Keratinocyte (primary cell): ENCODE measurements around the gene PRKCE. TPM values are rescaled to one million over a fixed set of nuclear protein-coding genes. Genes with fewer than 3 reads are reported as not detected.

Experiments
- DNase-seq: peaks from one replicate; pipeline ENCODE4 v3.0.0-alpha.2; 2011; ENCODE audit warnings: low read depth, missing footprints, low spot score
- FAIRE-seq: peaks from 2 replicates; lab custom pipeline; 2011; peaks lifted over from hg19 to GRCh38; lab: Jason Lieb, UNC
- H2AFZ ChIP-seq: 2 replicates; pipeline ENCODE4 v1.6.0; 2012; ENCODE audit warnings: low read length, control low read depth, inconsistent platforms; ENCODE audit not compliant: control insufficient read depth
- H3K27ac ChIP-seq: 2 replicates; pipeline ENCODE4 v1.5.1; 2011; ENCODE audit warnings: low read length; ENCODE audit not compliant: control insufficient read depth, insufficient read depth
- H3K27me3 ChIP-seq: 3 replicates; pipeline ENCODE4 v1.6.0; 2011; ENCODE audit warnings: low read length; ENCODE audit not compliant: control insufficient read depth, insufficient read depth; ENCODE audit errors: extremely low read depth
- H3K36me3 ChIP-seq, 2 experiments: 2 replicates in 1 of 2; 3 replicates in 1 of 2; pipeline ENCODE4 v1.5.1; 2011; ENCODE audit warnings: low read length in 2 of 2, mild to moderate bottlenecking in 1 of 2; ENCODE audit not compliant: control insufficient read depth in 2 of 2, insufficient read depth in 2 of 2; ENCODE audit errors: extremely low read depth in 1 of 2
- H3K4me1 ChIP-seq: 3 replicates; pipeline ENCODE4 v1.5.1; 2011; ENCODE audit warnings: low read length; ENCODE audit not compliant: control insufficient read depth, insufficient read depth; ENCODE audit errors: extremely low read depth
- H3K4me2 ChIP-seq: 3 replicates; pipeline ENCODE4 v1.6.0; 2011; ENCODE audit warnings: low read depth, low read length; ENCODE audit not compliant: control insufficient read depth, insufficient read depth; ENCODE audit errors: extremely low read depth
- H3K4me3 ChIP-seq, 3 experiments: fragments of 200-600 bp in 1 of 3; sonication (generic) in 1 of 3; 2 replicates in 2 of 3; 3 replicates in 1 of 3; pipeline ENCODE4 v1.5.1; 2011 to 2016; ENCODE audit warnings: low read length in 3 of 3, mild to moderate bottlenecking in 3 of 3, control low read depth in 2 of 3, inconsistent platforms in 1 of 3, low read depth in 1 of 3, mixed read lengths in 1 of 3, mixed run types in 1 of 3, moderate library complexity in 1 of 3; ENCODE audit not compliant: control insufficient read depth in 2 of 3, insufficient read depth in 2 of 3; ENCODE audit errors: extremely low read depth in 1 of 3
- H3K79me2 ChIP-seq: 2 replicates; pipeline ENCODE4 v1.6.0; 2012; ENCODE audit warnings: low read length; ENCODE audit not compliant: control insufficient read depth, insufficient read depth
- H3K9ac ChIP-seq: 3 replicates; pipeline ENCODE4 v1.6.0; 2011; ENCODE audit warnings: low read length; ENCODE audit not compliant: control insufficient read depth, insufficient read depth; ENCODE audit errors: extremely low read depth
- H3K9me1 ChIP-seq: 3 replicates; pipeline ENCODE4 v1.6.0; 2011; ENCODE audit warnings: low read length; ENCODE audit not compliant: control insufficient read depth, insufficient read depth; ENCODE audit errors: extremely low read depth
- H3K9me3 ChIP-seq: 2 replicates; pipeline ENCODE4 v1.5.1; 2012; ENCODE audit warnings: low read depth, low read length; ENCODE audit not compliant: control insufficient read depth
- H4K20me1 ChIP-seq: 3 replicates; pipeline ENCODE4 v1.6.0; 2011; ENCODE audit warnings: low read length; ENCODE audit not compliant: control insufficient read depth, insufficient read depth; ENCODE audit errors: extremely low read depth
- CTCF ChIP-seq, 3 experiments: IDR thresholded peaks in 1 of 3; conservative IDR thresholded peaks in 1 of 3; optimal IDR thresholded peaks in 1 of 3; 2 replicates in 2 of 3; 3 replicates in 1 of 3; pipeline versions ENCODE3 to v1.5.1; 2011; ENCODE audit warnings: low read length in 3 of 3, mild to moderate bottlenecking in 3 of 3, moderate library complexity in 2 of 3, control low read depth in 1 of 3, inconsistent platforms in 1 of 3; ENCODE audit not compliant: insufficient read depth in 2 of 3; ENCODE audit errors: extremely low read depth in 1 of 3
- EZH2 ChIP-seq: IDR thresholded peaks from one replicate; pipeline ENCODE4 v1.6.1; 2012; ENCODE audit warnings: inconsistent platforms, mild to moderate bottlenecking, low read length, moderate library complexity
- dilution Hi-C: fragments of 300-500 bp; cut with MboI; formaldehyde crosslinking; loops from one replicate; pipeline ENCODE4 v1.7.0; 2020; ENCODE audit warnings: low sequenced_read_pairs; ENCODE audit not compliant: extremely low pct_ligation_motif_present
- polyA plus RNA-seq, 5 experiments: library from polyadenylated mRNA; depleted of rRNA in 3 of 5; stranded (reverse) in 3 of 5; stranded (forward) in 1 of 5; unstranded in 1 of 5; fragments of >200 nt; gene quantifications; 1 replicate in 1 of 5; 2 replicates in 3 of 5; 3 replicates in 1 of 5; pipeline versions ENCODE4 v1.2.1 to v1.2.3, GENCODE V29; 2011 to 2012; ENCODE audit warnings: missing spikeins in 2 of 5, low read depth in 1 of 5, low replicate concordance in 1 of 5

Gene PRKCE
- polyA plus RNA-seq, 1 donor (not counting 4 experiments of a cell fraction or from before 2014, with no cell fraction given), result 2.0 TPM

DNA sequence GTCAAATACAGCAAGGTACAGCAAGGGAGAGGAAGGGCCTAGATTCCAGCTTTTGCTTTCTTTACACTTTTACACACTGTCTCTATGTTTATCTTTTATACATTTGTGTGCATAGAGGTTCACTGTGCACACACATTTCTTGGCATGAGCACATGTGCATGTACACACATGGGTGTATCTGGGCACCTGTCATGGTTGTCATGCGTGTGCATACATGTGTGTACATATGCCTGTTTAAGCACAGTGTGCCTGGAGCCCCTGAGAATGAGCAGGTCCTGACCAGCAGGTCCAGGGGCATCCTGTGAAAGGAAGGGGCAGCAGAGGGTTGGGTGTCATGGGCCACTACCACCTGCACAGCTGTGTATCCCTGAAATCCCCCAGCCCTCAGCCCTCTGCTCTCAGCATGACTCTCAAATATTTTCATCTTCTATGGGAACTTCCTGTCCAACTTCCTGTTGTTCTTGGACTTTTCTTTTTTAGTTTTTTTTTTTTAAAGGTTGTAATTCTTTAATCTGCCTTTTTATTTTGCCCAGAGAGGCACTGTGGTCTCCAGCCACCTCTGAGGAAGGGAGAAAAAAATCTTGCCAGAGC, 548.7 kb downstream of the PRKCE start:
- DNase-seq, result no peak
- H2AFZ ChIP-seq, result peak overlapping the region; percentile 14
- no peaks in the 10 kb centered on the region for H3K27me3 ChIP-seq
- H4K20me1 ChIP-seq, result no peaks in the 10 kb centered on the region
- no peak overlapping the region for H3K4me2 ChIP-seq
- no peak overlapping the region for H3K4me3 ChIP-seq
- TF ChIP-seq CTCF (optimal IDR thresholded peaks at IDR 0.05 in 1 of 3, IDR thresholded peaks at IDR 0.05 in 1 of 3, conservative IDR thresholded peaks at IDR 0.05 in 1 of 3; ENCODE audit: extremely low read depth in 1 of 3, insufficient read depth in 2 of 3, low read length in 3 of 3) (no peak), EZH2 (no peak)
- peaks cover 28% of the 10 kb centered on the region for H3K4me1 ChIP-seq
- dilution Hi-C loops, result no loop called here
- no peak for FAIRE-seq
- no peaks in the 10 kb centered on the region for H3K9me1 ChIP-seq
- H3K27ac ChIP-seq, result no peak overlapping the region
- no peak overlapping the region for H3K9ac ChIP-seq
- H3K9me3 ChIP-seq, result no peaks in the 10 kb centered on the region
- no peaks in the 10 kb centered on the region for H3K36me3 ChIP-seq
- H3K79me2 ChIP-seq, result no peaks in the 10 kb centered on the region

- dilution Hi-C loops, result no loop called here
- Histone ChIP-seq H3K9me3 (no peaks in the 10 kb centered on the region), H3K27ac (no peak overlapping the region), H3K79me2 (no peaks in the 10 kb centered on the region), H3K9me1 (no peaks in the 10 kb centered on the region), H3K4me3 (no peak overlapping the region), H3K36me3 (no peaks in the 10 kb centered on the region), H3K4me1 (peaks cover 28% of the 10 kb centered on the region), H2AFZ (no peak overlapping the region), H3K27me3 (no peaks in the 10 kb centered on the region), H4K20me1 (no peaks in the 10 kb centered on the region), H3K9ac (no peak overlapping the region), H3K4me2 (no peak overlapping the region)
- TF ChIP-seq EZH2, result no peak
- no peak for TF ChIP-seq CTCF (optimal IDR thresholded peaks at IDR 0.05 in 1 of 3, IDR thresholded peaks at IDR 0.05 in 1 of 3, conservative IDR thresholded peaks at IDR 0.05 in 1 of 3; ENCODE audit: extremely low read depth in 1 of 3, insufficient read depth in 2 of 3, low read length in 3 of 3)
- no peak for DNase-seq
- no peak for FAIRE-seq
These were observed 549.6 kb downstream of the PRKCE start for GRCh38 chr2:46200861-46201605.
